Mucosa of stomach (tissue), 1 donor: ENCODE results near the gene CPLX3.

Experiments used
- H3K27me3 ChIP-seq: one replicate; pipeline ENCODE4 v1.7.0; 2013; ENCODE audit warnings: mild to moderate bottlenecking, low read length; ENCODE audit not compliant: control insufficient read depth, insufficient read depth
- H3K36me3 ChIP-seq: one replicate; pipeline ENCODE4 v1.7.0; 2013; ENCODE audit warnings: low read length; ENCODE audit not compliant: control insufficient read depth, insufficient read depth
- H3K4me1 ChIP-seq: one replicate; pipeline ENCODE4 v1.7.0; 2013; ENCODE audit warnings: mild to moderate bottlenecking, low read length; ENCODE audit not compliant: control insufficient read depth, insufficient read depth
- H3K4me3 ChIP-seq: one replicate; pipeline ENCODE4 v1.7.0; 2013; ENCODE audit warnings: low read length
- H3K9ac ChIP-seq: one replicate; pipeline ENCODE4 v1.7.0; 2013; ENCODE audit warnings: mild to moderate bottlenecking, low read length, moderate library complexity
- H3K9me3 ChIP-seq: one replicate; pipeline ENCODE4 v1.7.0; 2013; ENCODE audit warnings: mild to moderate bottlenecking, low read length, moderate library complexity; ENCODE audit not compliant: control insufficient read depth
- donor health status: Pancreatic carcinoma.

Gene CPLX3

GRCh38 chr15:74815121-74815934, 11.1 kb upstream of the CPLX3 start:
- Histone ChIP-seq H3K9ac (no peak overlapping the region), H3K4me1 (peaks cover 29% of the 10 kb centered on the region), H3K36me3 (no peaks in the 10 kb centered on the region), H3K27me3 (no peaks in the 10 kb centered on the region), H3K9me3 (no peaks in the 10 kb centered on the region), H3K4me3 (no peak overlapping the region)

GRCh38 chr15:74815961-74816360, 10.5 kb upstream of the CPLX3 start:
- H3K4me1 ChIP-seq: peaks cover 29% of the 10 kb centered on the region
- H3K9me3 ChIP-seq: no peaks in the 10 kb centered on the region
- H3K9ac ChIP-seq: no peak overlapping the region
- H3K4me3 ChIP-seq: no peak overlapping the region
- H3K36me3 ChIP-seq: no peaks in the 10 kb centered on the region
- no peaks in the 10 kb centered on the region for H3K27me3 ChIP-seq

GRCh38 chr15:74816624-74817369, 9.6 kb upstream of the CPLX3 start:
- Histone ChIP-seq H3K27me3 (no peaks in the 10 kb centered on the region), H3K9me3 (no peaks in the 10 kb centered on the region), H3K4me1 (peaks cover 29% of the 10 kb centered on the region), H3K36me3 (no peaks in the 10 kb centered on the region), H3K4me3 (no peak overlapping the region), H3K9ac (no peak overlapping the region)

GRCh38 chr15:74817370-74817737, 9.1 kb upstream of the CPLX3 start:
- H3K36me3 ChIP-seq: no peaks in the 10 kb centered on the region
- H3K4me3 ChIP-seq: no peak overlapping the region
- no peak overlapping the region for H3K9ac ChIP-seq
- H3K27me3 ChIP-seq: no peaks in the 10 kb centered on the region
- H3K9me3 ChIP-seq: no peaks in the 10 kb centered on the region
- H3K4me1 ChIP-seq: peaks cover 29% of the 10 kb centered on the region

- Histone ChIP-seq H3K36me3 (no peaks in the 10 kb centered on the region), H3K27me3 (no peaks in the 10 kb centered on the region), H3K9ac (no peak overlapping the region), H3K9me3 (no peaks in the 10 kb centered on the region), H3K4me3 (no peak overlapping the region), H3K4me1 (peaks cover 25% of the 10 kb centered on the region)
Measured at GRCh38 chr15:74820056-74820455, 6.4 kb upstream of the CPLX3 start.

- Histone ChIP-seq H3K9me3 (no peaks in the 10 kb centered on the region), H3K4me1 (peaks cover 20% of the 10 kb centered on the region), H3K4me3 (no peak overlapping the region), H3K27me3 (peaks cover 5% of the 10 kb centered on the region), H3K36me3 (no peaks in the 10 kb centered on the region), H3K9ac (no peak overlapping the region)
Measured at GRCh38 chr15:74821091-74821789, 5.2 kb upstream of the CPLX3 start.

GRCh38 chr15:74821790-74822158, 4.7 kb upstream of the CPLX3 start:
- Histone ChIP-seq H3K27me3 (peaks cover 8% of the 10 kb centered on the region), H3K4me3 (no peak overlapping the region), H3K36me3 (no peaks in the 10 kb centered on the region), H3K9ac (no peak overlapping the region), H3K4me1 (peaks cover 20% of the 10 kb centered on the region), H3K9me3 (no peaks in the 10 kb centered on the region)

GRCh38 chr15:74822233-74822632, 4.2 kb upstream of the CPLX3 start:
- peaks cover 17% of the 10 kb centered on the region for H3K4me1 ChIP-seq
- no peaks in the 10 kb centered on the region for H3K36me3 ChIP-seq
- no peak overlapping the region for H3K9ac ChIP-seq
- H3K27me3 ChIP-seq: peaks cover 13% of the 10 kb centered on the region
- no peak overlapping the region for H3K4me3 ChIP-seq
- no peaks in the 10 kb centered on the region for H3K9me3 ChIP-seq

- Histone ChIP-seq H3K9me3 (no peaks in the 10 kb centered on the region), H3K9ac (no peak overlapping the region), H3K4me1 (peaks cover 8% of the 10 kb centered on the region), H3K36me3 (no peaks in the 10 kb centered on the region), H3K4me3 (no peak overlapping the region), H3K27me3 (peaks cover 24% of the 10 kb centered on the region)
Measured at GRCh38 chr15:74823324-74823723, 3.1 kb upstream of the CPLX3 start.

- H3K4me3 ChIP-seq: no peak overlapping the region
- H3K27me3 ChIP-seq: peaks cover 32% of the 10 kb centered on the region
- H3K9ac ChIP-seq: no peak overlapping the region
- H3K9me3 ChIP-seq: no peaks in the 10 kb centered on the region
- H3K4me1 ChIP-seq: no peaks in the 10 kb centered on the region
- no peaks in the 10 kb centered on the region for H3K36me3 ChIP-seq
Measured at GRCh38 chr15:74824976-74825375, 1.5 kb upstream of the CPLX3 start.

- no peaks in the 10 kb centered on the region for H3K9me3 ChIP-seq
- no peaks in the 10 kb centered on the region for H3K4me1 ChIP-seq
- peaks cover 32% of the 10 kb centered on the region for H3K27me3 ChIP-seq
- H3K4me3 ChIP-seq: no peak overlapping the region
- no peaks in the 10 kb centered on the region for H3K36me3 ChIP-seq
- no peak overlapping the region for H3K9ac ChIP-seq
Measured at GRCh38 chr15:74825866-74826265, 561 bp upstream of the CPLX3 start.

GRCh38 chr15:74826921-74827320, 494 bp downstream of the CPLX3 start:
- Histone ChIP-seq H3K9ac (no peak overlapping the region), H3K9me3 (no peaks in the 10 kb centered on the region), H3K36me3 (no peaks in the 10 kb centered on the region), H3K4me3 (no peak overlapping the region), H3K4me1 (peaks cover 2% of the 10 kb centered on the region), H3K27me3 (peaks cover 32% of the 10 kb centered on the region)
